ENCODE measurements around the gene TWNK. TPM values are rescaled to one million over a fixed set of nuclear protein-coding genes. Genes with fewer than 3 reads are reported as not detected.

TWNK gene
- total and polyA plus RNA-seq, 8 donors = 2.3 to 30.8 (median 4.8) TPM; not detected in 1

GRCh38 chr10:101001659-101002035 is 14.3 kb downstream of the TWNK start:
- peak overlapping the region; percentile 69 to 100 (median 100) for H3K27ac ChIP-seq
- no peak for DNase-seq
- H3K4me1 ChIP-seq = peaks cover 39 to 74% (median 58%) of the 10 kb centered on the region in 4 donors
- 57 to 83% (median 67%) methylated on average over 5 of the region's 5 CpGs for WGBS, 5 donors
- H3K36me3 ChIP-seq = peaks cover 27 to 44% (median 43%) of the 10 kb centered on the region in 4 donors
- intact Hi-C loops (cut with DNase I; ENCODE audit: low total_unique reads) = no loop called here
- TF ChIP-seq POLR2AphosphoS5 (IDR thresholded peaks at IDR 0.05) (no peak), CTCF (IDR thresholded peaks at IDR 0.05) (no peak), POLR2A (IDR thresholded peaks at IDR 0.05) (no peak), EP300 (IDR thresholded peaks at IDR 0.05) (no peak)
- H3K27me3 ChIP-seq = no peaks in the 10 kb centered on the region
- H3K9me3 ChIP-seq = no peaks in the 10 kb centered on the region
- peak overlapping the region; percentile 25 to 88 (median 48) for H3K4me3 ChIP-seq

- Histone ChIP-seq H3K36me3 (peaks cover 35 to 52% (median 51%) of the 10 kb centered on the region in 4 donors), H3K4me1 (peaks cover 41 to 74% (median 60%) of the 10 kb centered on the region in 4 donors), H3K4me3 (no peak overlapping the region), H3K27me3 (no peaks in the 10 kb centered on the region), H3K27ac (peak overlapping the region in 4 of 5 donors; percentile 97 to 100 (median 100)), H3K9me3 (no peaks in the 10 kb centered on the region)
- WGBS, 5 donors = 80 to 92% (median 82%) methylated on average over 5 to 11 of the region's 11 CpGs
- intact Hi-C loops (cut with DNase I; ENCODE audit: low total_unique reads) = no loop called here
- DNase-seq = no peak
- TF ChIP-seq POLR2AphosphoS5 (IDR thresholded peaks at IDR 0.05) = no peak
- TF ChIP-seq CTCF (IDR thresholded peaks at IDR 0.05) = no peak
- no peak for TF ChIP-seq EP300 (IDR thresholded peaks at IDR 0.05)
- no peak for TF ChIP-seq POLR2A (IDR thresholded peaks at IDR 0.05)
Measured at GRCh38 chr10:101002456-101002855, 15.1 kb downstream of the TWNK start.

GRCh38 chr10:101003639-101004206 is 16.4 kb downstream of the TWNK start:
- Histone ChIP-seq H3K27ac (peak overlapping the region in 3 of 5 donors; percentile 97 to 100 (median 100)), H3K4me3 (no peak overlapping the region), H3K27me3 (no peaks in the 10 kb centered on the region), H3K9me3 (no peaks in the 10 kb centered on the region), H3K4me1 (peaks cover 39 to 75% (median 62%) of the 10 kb centered on the region in 4 donors), H3K36me3 (peaks cover 36 to 52% (median 51%) of the 10 kb centered on the region in 4 donors)
- WGBS, 5 donors = 91 to 94% (median 94%) methylated on average over 13 to 18 of the region's 18 CpGs
- TF ChIP-seq POLR2A (IDR thresholded peaks at IDR 0.05) (no peak), EP300 (IDR thresholded peaks at IDR 0.05) (no peak), POLR2AphosphoS5 (IDR thresholded peaks at IDR 0.05) (no peak), CTCF (IDR thresholded peaks at IDR 0.05) (no peak)
- intact Hi-C loops (cut with DNase I; ENCODE audit: low total_unique reads) = no loop called here
- DNase-seq = no peak

- H3K36me3 ChIP-seq = peaks cover 36 to 52% (median 51%) of the 10 kb centered on the region in 4 donors
Measured at GRCh38 chr10:101005361-101005760, 18.0 kb downstream of the TWNK start.

More at GRCh38 chr10:101005361-101005760, 18.0 kb downstream of the TWNK start:
- no peak for TF ChIP-seq EP300 (IDR thresholded peaks at IDR 0.05)
- TF ChIP-seq CTCF (IDR thresholded peaks at IDR 0.05) = no peak
- no peak for TF ChIP-seq POLR2AphosphoS5 (IDR thresholded peaks at IDR 0.05)
- no peak for TF ChIP-seq POLR2A (IDR thresholded peaks at IDR 0.05)
- intact Hi-C loops (cut with DNase I; ENCODE audit: low total_unique reads) = no loop called here
- Histone ChIP-seq H3K4me1 (peaks cover 33 to 71% (median 60%) of the 10 kb centered on the region in 4 donors), H3K27me3 (no peaks in the 10 kb centered on the region), H3K4me3 (no peak overlapping the region), H3K27ac (no peak overlapping the region), H3K9me3 (no peaks in the 10 kb centered on the region)
- DNase-seq = no peak
- WGBS, 5 donors = 88 to 92% (median 91%) methylated on average over 23 of the region's 23 CpGs

Measured in stomach (tissue), 9 donors.